ENCODE data around the gene MMP20. TPM values are rescaled to one million over a fixed set of nuclear protein-coding genes. Genes with fewer than 3 reads are reported as not detected.

The MMP20 gene
- total and polyA plus RNA-seq, 2 of the 13 experiments (the other 11 are each of a cell fraction or from before 2014, with no cell fraction given): 0.05 TPM; not detected in 1

- TF ChIP-seq E2F5 (CRISPR knock-in tag; conservative IDR thresholded peaks at IDR 0.05): no peak
- no peak for TF ChIP-seq ZNF30 (CRISPR knock-in tag; IDR thresholded peaks at IDR 0.05)
- no peak for TF ChIP-seq ETV6 (CRISPR knock-in tag; conservative IDR thresholded peaks at IDR 0.05)
- TF ChIP-seq TP53 (CRISPR knock-in tag; conservative IDR thresholded peaks at IDR 0.05): no peak
- no peak for TF ChIP-seq ZNF343 (CRISPR knock-in tag; IDR thresholded peaks at IDR 0.05)
- TF ChIP-seq KLF12 (CRISPR knock-in tag; IDR thresholded peaks at IDR 0.05; ENCODE audit: borderline replicate concordance): no peak
- TF ChIP-seq ZNF558 (CRISPR knock-in tag; IDR thresholded peaks at IDR 0.05; ENCODE audit: borderline replicate concordance): no peak
- no peak for TF ChIP-seq ZNF225 (CRISPR knock-in tag; IDR thresholded peaks at IDR 0.05)
- no peak for TF ChIP-seq ZNF644 (CRISPR knock-in tag; IDR thresholded peaks at IDR 0.05; ENCODE audit: low read depth)
- no peak for TF ChIP-seq ZNF576 (CRISPR knock-in tag; IDR thresholded peaks at IDR 0.05)
- TF ChIP-seq KMT2B (CRISPR knock-in tag; IDR thresholded peaks at IDR 0.05): no peak
- TF ChIP-seq NR3C1 (CRISPR knock-in tag; IDR thresholded peaks at IDR 0.05): no peak
- no peak for TF ChIP-seq SKI (IDR thresholded peaks at IDR 0.05; ENCODE audit: partially characterized antibody)
- no peak for TF ChIP-seq GTF3A (CRISPR knock-in tag; conservative IDR thresholded peaks at IDR 0.05)
- TF ChIP-seq ZNF138 (CRISPR knock-in tag; IDR thresholded peaks at IDR 0.05; ENCODE audit: low read depth): no peak
- no peak for TF ChIP-seq SALL2 (CRISPR knock-in tag; IDR thresholded peaks at IDR 0.05)
- TF ChIP-seq HDAC6 (IDR thresholded peaks at IDR 0.05; ENCODE audit: low read depth, low read length): no peak
- no peak for TF ChIP-seq ATAD3A (CRISPR knock-in tag; IDR thresholded peaks at IDR 0.05)
- TF ChIP-seq ZFP41 (CRISPR knock-in tag; IDR thresholded peaks at IDR 0.05; ENCODE audit: borderline replicate concordance): no peak
- TF ChIP-seq BHLHE40 (IDR thresholded peaks at IDR 0.05; ENCODE audit: low read length): peak; percentile 82
- no peak for TF ChIP-seq NFAT5 (CRISPR knock-in tag; IDR thresholded peaks at IDR 0.05)
Measured at GRCh38 chr11:102653744-102654291, 28.7 kb upstream of the MMP20 start (continued).

All from HepG2 (cell line).